ENCODE results near the gene PIM3. TPM values are rescaled to one million over a fixed set of nuclear protein-coding genes. Genes with fewer than 3 reads are reported as not detected.

Gene PIM3
- polyA plus RNA-seq, 1 experiment, result 8.3 TPM

GRCh38 chr22:50004918-50005317, 44.3 kb downstream of the PIM3 start:
- Histone ChIP-seq H3K4me3 (ENCODE audit: low read depth, low read length) (no peak overlapping the region), H3K36me3 (ENCODE audit: control insufficient read depth, insufficient read depth, low read length) (no peaks in the 10 kb centered on the region), H3K27me3 (ENCODE audit: control insufficient read depth, insufficient read depth, low read length) (peaks cover 5% of the 10 kb centered on the region)
- DNase-seq (ENCODE audit: low read depth), result no peak
- CTCF ChIA-PET, result interaction anchor here (1.4 to 2.6 kb wide), 2 partner anchors 11 to 15 kb away, joined by 4 to 10 read pairs; no protein-coding TSS in a partner anchor
- POLR2A ChIA-PET, result no interaction called here
- no peak for TF ChIP-seq CTCF (IDR thresholded peaks at IDR 0.05; ENCODE audit: insufficient read depth, low read depth, low read length)

GRCh38 chr22:50007057-50007511, 46.5 kb downstream of the PIM3 start:
- TF ChIP-seq CTCF (IDR thresholded peaks at IDR 0.05; ENCODE audit: insufficient read depth, low read depth, low read length), result no peak
- DNase-seq (ENCODE audit: low read depth), result no peak

GRCh38 chr22:50008151-50009040, 47.8 kb downstream of the PIM3 start:
- CTCF ChIA-PET, result interaction anchor here (0.7 to 1.4 kb wide), 4 partner anchors 18 to 78 kb away, joined by 3 to 5 read pairs (median 3); no protein-coding TSS in a partner anchor
- POLR2A ChIA-PET, result no interaction called here

More at GRCh38 chr22:50007057-50007511, 46.5 kb downstream of the PIM3 start:
- peaks cover 19% of the 10 kb centered on the region for H3K27me3 ChIP-seq (ENCODE audit: control insufficient read depth, insufficient read depth, low read length)
- H3K36me3 ChIP-seq (ENCODE audit: control insufficient read depth, insufficient read depth, low read length), result no peaks in the 10 kb centered on the region
- no peak overlapping the region for H3K4me3 ChIP-seq (ENCODE audit: low read depth, low read length)
- ChIA-PET CTCF (interaction anchor here (1.4 kb wide), 1 partner anchor 77 kb away, joined by 5 read pairs; no protein-coding TSS in a partner anchor), POLR2A (no interaction called here)

GRCh38 chr22:50009251-50009650, 48.7 kb downstream of the PIM3 start:
- Histone ChIP-seq H3K27me3 (ENCODE audit: control insufficient read depth, insufficient read depth, low read length) (peaks cover 27% of the 10 kb centered on the region), H3K4me3 (ENCODE audit: low read depth, low read length) (no peak overlapping the region), H3K36me3 (ENCODE audit: control insufficient read depth, insufficient read depth, low read length) (no peaks in the 10 kb centered on the region)
- TF ChIP-seq CTCF (IDR thresholded peaks at IDR 0.05; ENCODE audit: insufficient read depth, low read depth, low read length), result no peak
- no peak for DNase-seq (ENCODE audit: low read depth)
- CTCF ChIA-PET, result interaction anchor here (1.0 kb wide), 1 partner anchor 26 kb away, joined by 3 read pairs; no protein-coding TSS in a partner anchor
- POLR2A ChIA-PET, result no interaction called here

More at GRCh38 chr22:50008151-50009040, 47.8 kb downstream of the PIM3 start:
- Histone ChIP-seq H3K4me3 (ENCODE audit: low read depth, low read length) (no peak overlapping the region), H3K27me3 (ENCODE audit: control insufficient read depth, insufficient read depth, low read length) (peaks cover 21% of the 10 kb centered on the region), H3K36me3 (ENCODE audit: control insufficient read depth, insufficient read depth, low read length) (no peaks in the 10 kb centered on the region)
- no peak for TF ChIP-seq CTCF (IDR thresholded peaks at IDR 0.05; ENCODE audit: insufficient read depth, low read depth, low read length)
- no peak for DNase-seq (ENCODE audit: low read depth)
